GM20431 (cell line): ENCODE results near the gene SUGP1.

Experiments
- in situ Hi-C: fragments of 300-500 bp; cut with MseI, MboI; formaldehyde crosslinking; loops from one replicate; pipeline ENCODE4 v1.15.0; 2020; ENCODE audit warnings: low sequenced_read_pairs; ENCODE audit not compliant: unreplicated experiment

Gene SUGP1

GRCh38 chr19:19342086-19343015 lies 22.0 kb upstream of the SUGP1 start:
- in situ Hi-C loops, result no loop called here

GRCh38 chr19:19341026-19341425 lies 20.7 kb upstream of the SUGP1 start:
- in situ Hi-C loops, result no loop called here

GRCh38 chr19:19338082-19338481 lies 17.8 kb upstream of the SUGP1 start:
- in situ Hi-C loops, result no loop called here

- in situ Hi-C loops, result no loop called here
These were observed 16.8 kb upstream of the SUGP1 start for GRCh38 chr19:19337120-19337519.

GRCh38 chr19:19336597-19336996 lies 16.3 kb upstream of the SUGP1 start:
- in situ Hi-C loops, result no loop called here

GRCh38 chr19:19335408-19336158 lies 15.3 kb upstream of the SUGP1 start:
- in situ Hi-C loops, result no loop called here

GRCh38 chr19:19334989-19335344 lies 14.7 kb upstream of the SUGP1 start:
- in situ Hi-C loops, result no loop called here

GRCh38 chr19:19334063-19334988 lies 14.0 kb upstream of the SUGP1 start:
- in situ Hi-C loops, result no loop called here

- in situ Hi-C loops, result no loop called here
These were observed 8.8 kb upstream of the SUGP1 start for GRCh38 chr19:19329126-19329525.

- in situ Hi-C loops, result no loop called here
These were observed 7.4 kb upstream of the SUGP1 start for GRCh38 chr19:19327672-19328071.

GRCh38 chr19:19324059-19324770 lies 3.9 kb upstream of the SUGP1 start:
- in situ Hi-C loops, result no loop called here

- in situ Hi-C loops, result no loop called here
These were observed 850 bp upstream of the SUGP1 start for GRCh38 chr19:19321141-19321577.

- in situ Hi-C loops, result no loop called here
These were observed 463 bp downstream of the SUGP1 start for GRCh38 chr19:19319732-19320360.

GRCh38 chr19:19316082-19316481 lies 4.2 kb downstream of the SUGP1 start:
- in situ Hi-C loops, result no loop called here

GRCh38 chr19:19315444-19315843 lies 4.9 kb downstream of the SUGP1 start:
- in situ Hi-C loops, result no loop called here

GRCh38 chr19:19308373-19308772 lies 11.9 kb downstream of the SUGP1 start:
- in situ Hi-C loops, result no loop called here

- in situ Hi-C loops, result no loop called here
These were observed 14.1 kb downstream of the SUGP1 start for GRCh38 chr19:19306191-19306590.

GRCh38 chr19:19305696-19306095 lies 14.6 kb downstream of the SUGP1 start:
- in situ Hi-C loops, result no loop called here

- in situ Hi-C loops, result no loop called here
These were observed 15.2 kb downstream of the SUGP1 start for GRCh38 chr19:19305066-19305465.
